Upper lobe of right lung (tissue), 1 donor: ENCODE results near the gene UBE2E1. TPM values are rescaled to one million over a fixed set of nuclear protein-coding genes. Genes with fewer than 3 reads are reported as not detected.

ENCODE experiments used
- ATAC-seq: fragments of 200-7000 bp; cut with Tn5 transposase; one replicate; pipeline ENCODE4 v1.9.1; 2020; ENCODE audit warnings: mild to moderate bottlenecking, moderate library complexity
- DNase-seq: peaks from one replicate; pipeline ENCODE4 v3.0.0-alpha.2; 2020
- H3K27ac ChIP-seq: fragments of 200-600 bp; one replicate; pipeline ENCODE4 v1.8.0; 2022
- H3K27me3 ChIP-seq: fragments of 200-600 bp; one replicate; pipeline ENCODE4 v1.8.0; 2022; ENCODE audit warnings: mild to moderate bottlenecking
- H3K36me3 ChIP-seq: fragments of 200-600 bp; one replicate; pipeline ENCODE4 v1.8.0; 2022
- H3K4me1 ChIP-seq: fragments of 200-600 bp; one replicate; pipeline ENCODE4 v1.8.0; 2022
- H3K4me3 ChIP-seq: fragments of 200-600 bp; one replicate; pipeline ENCODE4 v1.8.0; 2022; ENCODE audit warnings: mild to moderate bottlenecking
- H3K9me3 ChIP-seq: fragments of 200-600 bp; one replicate; pipeline ENCODE4 v1.8.0; 2022
- CTCF ChIP-seq: fragments of 200-600 bp; IDR thresholded peaks from one replicate; pipeline ENCODE4 v1.8.0; 2022; ENCODE audit warnings: antibody characterized with exemption
- intact Hi-C: fragments of 100-400 bp; cut with DNase I; formaldehyde crosslinking; loops from one replicate; pipeline ENCODE4 v1.11.0; 2022
- long read RNA-seq: library from polyadenylated mRNA; unstranded; transcript quantifications from one replicate; pipeline ENCODE4 v2.0.0, GENCODE V29; 2021
- total RNA-seq: library from RNA; stranded (reverse); fragmentation: NEBNext Ultra II Directional; extraction: Animal tissue kit (Norgen Biotek cat#: 25700); gene quantifications from one replicate; pipeline ENCODE4 v1.2.1, GENCODE V29; 2021
- donor health status: DM: no; HTN: yes; CAD: no; lungs with severe emphysema.

The UBE2E1 gene
- total RNA-seq, result 89.8 TPM
- long read RNA-seq, partial matches to known transcripts, result 1 of 5 reads
- long read RNA-seq, other reads (novel, unspliced or antisense), result 2 of 5 reads

- peaks cover 33% of the 10 kb centered on the region for H3K4me1 ChIP-seq
- no peak for TF ChIP-seq CTCF
- peak within 1 kb of the TSS; percentile 92 for H3K27ac ChIP-seq
- peak; percentile 88 for ATAC-seq
- H3K27me3 ChIP-seq, result no peaks in the 10 kb centered on the region
- intact Hi-C loops, result no loop called here
- peak; percentile 87 for DNase-seq
- peak within 1 kb of the TSS; percentile 87 for H3K4me3 ChIP-seq
- no peaks in the 10 kb centered on the region for H3K9me3 ChIP-seq
- no peaks in the 10 kb centered on the region for H3K36me3 ChIP-seq
Observed at GRCh38 chr3:23805633-23806533, at the start of gene UBE2E1. UBE2E1 (plus strand) TSS chr3:23805955; CDS start chr3:23807270, 1,315 bp downstream.

DNA sequence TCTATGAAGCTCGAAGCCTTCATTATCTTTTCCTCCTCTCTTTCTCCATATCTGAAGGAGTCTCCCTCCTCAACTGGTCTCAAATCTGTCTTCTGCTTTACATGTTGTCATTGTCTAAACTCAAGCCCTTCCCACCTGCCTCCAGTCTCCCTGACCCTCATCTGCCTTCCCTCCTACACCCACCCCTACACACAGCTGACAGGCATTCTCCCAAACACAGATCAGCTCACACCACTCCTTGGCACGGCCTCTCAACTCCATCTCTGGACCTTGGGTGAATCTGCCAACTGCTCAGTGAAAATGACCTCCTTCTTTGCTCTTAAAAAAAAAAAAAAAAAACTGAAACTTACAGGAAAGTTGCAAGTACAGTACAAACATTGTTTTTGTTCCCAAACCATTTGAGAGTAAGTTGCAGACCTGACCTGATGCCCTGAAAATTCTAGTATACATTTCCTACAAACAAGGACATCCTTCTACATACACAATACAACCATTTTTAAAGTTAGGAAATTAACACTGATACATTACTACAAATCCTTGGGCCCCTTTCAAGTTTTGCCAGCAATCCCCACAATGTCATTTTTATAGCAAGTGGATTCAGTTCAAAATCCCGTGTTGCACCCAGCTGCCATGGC is 49.4 kb upstream of the UBE2E1 start:
- ATAC-seq, result peak; percentile 25
- no peak for TF ChIP-seq CTCF
- intact Hi-C loops, result no loop called here

DNA sequence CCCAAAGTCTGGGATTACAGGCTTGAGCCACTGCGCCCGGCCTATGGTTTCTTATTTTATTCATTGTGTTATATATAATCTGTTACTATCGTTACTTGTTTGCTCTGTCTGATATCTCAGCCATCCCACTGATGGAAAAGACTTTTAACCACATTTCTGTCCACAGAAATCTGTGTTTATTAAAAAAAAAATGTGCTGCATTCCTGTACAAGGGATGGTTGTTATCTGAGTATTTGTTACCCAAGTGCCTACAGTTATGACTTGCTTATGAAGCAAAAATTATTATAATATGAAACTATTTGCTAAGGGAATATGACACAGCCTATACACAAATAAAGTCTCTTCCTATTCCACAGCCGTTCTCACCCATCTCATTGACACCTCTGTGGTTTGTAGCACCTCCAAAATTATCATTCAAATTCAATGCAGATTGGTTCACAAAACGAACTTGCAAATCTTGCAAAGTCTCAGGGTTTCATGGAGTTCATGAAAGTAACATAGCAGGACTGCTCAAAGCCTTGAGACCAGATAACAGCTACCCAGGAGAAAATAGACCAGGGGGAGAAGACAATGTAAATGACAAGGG is 47.4 kb upstream of the UBE2E1 start:
- Histone ChIP-seq H3K4me1 (no peaks in the 10 kb centered on the region), H3K9me3 (no peaks in the 10 kb centered on the region), H3K36me3 (no peaks in the 10 kb centered on the region), H3K27ac (no peak overlapping the region), H3K4me3 (no peak overlapping the region), H3K27me3 (no peaks in the 10 kb centered on the region)
- no peak for ATAC-seq
- DNase-seq, result no peak
- intact Hi-C loops, result no loop called here
- no peak for TF ChIP-seq CTCF

More for the DNA sequence above, 49.4 kb upstream of the UBE2E1 start:
- Histone ChIP-seq H3K4me1 (peaks cover 4% of the 10 kb centered on the region), H3K4me3 (no peak overlapping the region), H3K27ac (no peak overlapping the region), H3K36me3 (no peaks in the 10 kb centered on the region), H3K9me3 (no peaks in the 10 kb centered on the region), H3K27me3 (no peaks in the 10 kb centered on the region)
- no peak for DNase-seq

DNA sequence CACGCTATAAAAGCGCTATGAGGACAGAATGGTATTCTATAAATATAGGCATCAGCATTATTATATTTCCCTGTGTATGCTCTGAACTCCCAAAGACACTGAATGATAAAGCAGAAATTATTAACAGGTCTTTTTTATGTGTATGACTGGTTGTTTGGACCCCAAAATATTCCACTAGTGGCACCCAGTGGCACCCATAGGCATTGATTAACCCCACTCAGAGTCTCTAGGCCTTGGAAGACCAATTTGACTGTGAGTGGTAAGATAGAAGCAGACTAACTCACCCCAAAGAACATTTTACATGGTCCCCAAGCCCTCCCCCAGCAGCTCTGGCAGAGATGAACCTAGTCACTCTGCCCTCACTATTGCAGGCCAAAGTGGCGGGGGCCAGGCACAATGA is 45.4 kb upstream of the UBE2E1 start:
- H3K9me3 ChIP-seq, result no peaks in the 10 kb centered on the region
- H3K27ac ChIP-seq, result no peak overlapping the region
- H3K36me3 ChIP-seq, result no peaks in the 10 kb centered on the region
- no peak for TF ChIP-seq CTCF
- H3K4me3 ChIP-seq, result no peak overlapping the region
- ATAC-seq (no peak), DNase-seq (no peak)
- H3K4me1 ChIP-seq, result no peaks in the 10 kb centered on the region
- intact Hi-C loops, result no loop called here
- H3K27me3 ChIP-seq, result no peaks in the 10 kb centered on the region

DNA sequence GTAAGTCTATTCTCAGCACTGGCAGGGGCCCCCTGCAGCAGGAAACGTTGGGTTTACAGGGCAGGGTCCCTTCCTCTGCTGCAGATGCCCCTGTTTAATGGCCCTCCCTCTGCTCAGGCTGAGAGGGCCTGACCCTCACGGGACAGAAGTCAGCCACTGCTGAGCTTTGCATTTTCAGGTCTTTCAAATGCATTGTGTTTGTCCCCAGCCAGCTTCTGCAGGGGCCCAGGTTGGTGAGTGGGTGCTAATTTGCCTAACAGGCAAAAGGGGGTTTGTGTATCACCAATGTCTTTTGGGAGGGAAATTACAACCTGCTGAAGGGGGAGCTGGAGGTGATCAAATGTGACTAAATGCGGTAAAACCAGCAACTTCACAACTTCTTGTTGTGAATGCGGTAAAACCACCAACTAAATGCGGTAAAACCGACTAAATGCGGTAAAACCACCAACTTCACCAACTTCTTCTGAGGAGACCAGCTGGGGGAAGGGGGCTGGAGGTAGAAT is 44.8 kb upstream of the UBE2E1 start:
- H3K27ac ChIP-seq, result no peak overlapping the region
- no peaks in the 10 kb centered on the region for H3K36me3 ChIP-seq
- TF ChIP-seq CTCF, result no peak
- no peaks in the 10 kb centered on the region for H3K27me3 ChIP-seq
- intact Hi-C loops, result no loop called here
- no peaks in the 10 kb centered on the region for H3K4me1 ChIP-seq
- ATAC-seq (no peak), DNase-seq (no peak)
- H3K9me3 ChIP-seq, result no peaks in the 10 kb centered on the region
- no peak overlapping the region for H3K4me3 ChIP-seq
